A673 (cell line): Measurements from ENCODE around the gene FBXO31.

ENCODE experiments used
- EZH2 ChIP-seq: fragments of 200-600 bp; sonication (generic); IDR thresholded peaks from 2 replicates; pipeline ENCODE4 v1.6.1; 2017; ENCODE audit warnings: borderline replicate concordance, low read depth, mild to moderate bottlenecking, mixed read lengths, antibody characterized with exemption, low read length; ENCODE audit not compliant: poor library complexity, severe bottlenecking
- TF ChIP-seq, protein P1 (sequence below): fragments of 300-800, 200-600 bp; sonication (generic); conservative IDR thresholded peaks from 2 replicates; pipeline ENCODE4 v1.5.1; 2017; ENCODE audit warnings: low read depth, mild to moderate bottlenecking, antibody characterized with exemption, low read length, moderate library complexity, mixed read lengths

DNA sequence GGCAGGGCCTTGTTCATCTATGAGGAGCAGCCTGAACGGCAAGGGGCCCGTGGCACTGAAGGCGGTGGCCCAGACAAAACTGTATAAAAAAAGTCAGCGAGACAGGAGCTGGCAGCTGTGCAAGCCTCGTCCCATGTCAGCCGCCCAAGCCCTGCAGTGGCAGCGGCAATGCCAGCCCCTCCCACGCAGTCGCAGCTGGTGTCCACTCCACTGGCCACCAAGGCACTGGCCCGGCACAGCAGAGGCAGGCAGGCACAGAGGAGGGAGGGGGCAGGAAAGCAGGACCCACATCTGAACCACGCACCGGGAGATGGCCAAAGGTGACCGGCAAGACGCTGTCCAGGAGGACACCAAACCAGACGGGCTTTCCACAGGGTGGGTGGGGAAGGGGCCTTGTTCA is 50.5 kb downstream of the FBXO31 start:
- TF ChIP-seq, protein P1, sequence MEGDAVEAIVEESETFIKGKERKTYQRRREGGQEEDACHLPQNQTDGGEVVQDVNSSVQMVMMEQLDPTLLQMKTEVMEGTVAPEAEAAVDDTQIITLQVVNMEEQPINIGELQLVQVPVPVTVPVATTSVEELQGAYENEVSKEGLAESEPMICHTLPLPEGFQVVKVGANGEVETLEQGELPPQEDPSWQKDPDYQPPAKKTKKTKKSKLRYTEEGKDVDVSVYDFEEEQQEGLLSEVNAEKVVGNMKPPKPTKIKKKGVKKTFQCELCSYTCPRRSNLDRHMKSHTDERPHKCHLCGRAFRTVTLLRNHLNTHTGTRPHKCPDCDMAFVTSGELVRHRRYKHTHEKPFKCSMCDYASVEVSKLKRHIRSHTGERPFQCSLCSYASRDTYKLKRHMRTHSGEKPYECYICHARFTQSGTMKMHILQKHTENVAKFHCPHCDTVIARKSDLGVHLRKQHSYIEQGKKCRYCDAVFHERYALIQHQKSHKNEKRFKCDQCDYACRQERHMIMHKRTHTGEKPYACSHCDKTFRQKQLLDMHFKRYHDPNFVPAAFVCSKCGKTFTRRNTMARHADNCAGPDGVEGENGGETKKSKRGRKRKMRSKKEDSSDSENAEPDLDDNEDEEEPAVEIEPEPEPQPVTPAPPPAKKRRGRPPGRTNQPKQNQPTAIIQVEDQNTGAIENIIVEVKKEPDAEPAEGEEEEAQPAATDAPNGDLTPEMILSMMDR = no peak
- no peak for TF ChIP-seq EZH2
